Islet precursor cell (in vitro differentiated cells): ENCODE results near the gene SFPQ.
"Not testable (repeated sequence)": the region's sequence is repeated elsewhere in the genome, so short reads cannot be mapped to it uniquely, and the experiment has no call there.

ENCODE experiments used
- DNase-seq: peaks from one replicate; pipeline ENCODE4 v3.0.0-alpha.2; 2018

SFPQ gene, protein sequence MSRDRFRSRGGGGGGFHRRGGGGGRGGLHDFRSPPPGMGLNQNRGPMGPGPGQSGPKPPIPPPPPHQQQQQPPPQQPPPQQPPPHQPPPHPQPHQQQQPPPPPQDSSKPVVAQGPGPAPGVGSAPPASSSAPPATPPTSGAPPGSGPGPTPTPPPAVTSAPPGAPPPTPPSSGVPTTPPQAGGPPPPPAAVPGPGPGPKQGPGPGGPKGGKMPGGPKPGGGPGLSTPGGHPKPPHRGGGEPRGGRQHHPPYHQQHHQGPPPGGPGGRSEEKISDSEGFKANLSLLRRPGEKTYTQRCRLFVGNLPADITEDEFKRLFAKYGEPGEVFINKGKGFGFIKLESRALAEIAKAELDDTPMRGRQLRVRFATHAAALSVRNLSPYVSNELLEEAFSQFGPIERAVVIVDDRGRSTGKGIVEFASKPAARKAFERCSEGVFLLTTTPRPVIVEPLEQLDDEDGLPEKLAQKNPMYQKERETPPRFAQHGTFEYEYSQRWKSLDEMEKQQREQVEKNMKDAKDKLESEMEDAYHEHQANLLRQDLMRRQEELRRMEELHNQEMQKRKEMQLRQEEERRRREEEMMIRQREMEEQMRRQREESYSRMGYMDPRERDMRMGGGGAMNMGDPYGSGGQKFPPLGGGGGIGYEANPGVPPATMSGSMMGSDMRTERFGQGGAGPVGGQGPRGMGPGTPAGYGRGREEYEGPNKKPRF

DNA sequence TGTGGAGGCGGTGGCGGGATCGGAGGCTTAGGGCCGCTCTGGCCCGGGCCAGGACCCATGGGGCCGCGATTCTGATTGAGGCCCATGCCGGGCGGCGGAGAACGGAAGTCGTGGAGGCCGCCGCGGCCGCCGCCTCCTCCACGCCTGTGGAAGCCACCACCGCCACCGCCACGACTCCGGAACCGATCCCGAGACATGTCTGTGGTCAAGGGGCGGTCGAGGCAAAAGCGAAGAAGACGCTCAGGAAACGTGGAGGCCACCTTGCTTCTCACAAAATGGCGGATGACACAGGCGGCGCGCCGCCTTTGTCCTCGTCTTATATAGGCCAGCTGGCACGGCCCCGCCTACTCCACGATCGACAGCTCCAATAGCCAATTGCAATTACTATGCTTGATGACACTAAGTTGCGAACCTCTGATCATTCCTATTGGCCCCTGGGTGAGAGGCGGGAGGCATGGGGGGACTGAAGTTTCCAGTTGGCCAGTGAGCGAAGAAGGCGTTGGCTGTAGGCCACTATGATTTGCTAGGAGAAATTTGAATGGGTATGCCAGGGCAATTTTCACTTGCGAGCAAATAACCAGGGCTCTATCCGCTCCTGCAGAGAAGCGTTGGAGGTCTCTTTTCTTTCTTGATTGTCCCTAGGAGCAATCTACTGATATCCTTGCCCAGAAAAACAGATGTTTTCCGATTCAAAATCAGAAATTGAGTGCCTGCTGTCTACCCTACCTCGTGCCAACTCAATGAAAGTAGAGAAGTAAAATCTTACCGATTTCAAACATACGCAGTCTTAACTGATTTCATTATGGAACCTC lies at the start of gene SFPQ:
Gene SFPQ, minus strand, starts transcription at position 293 of the 812 bp plus-strand sequence. Its CDS starts 96 bp downstream, at position 197.
- DNase-seq = peak; percentile 99

GRCh38 chr1:35236772-35237171 lies 43.8 kb upstream of the SFPQ start:
- DNase-seq = not testable (repeated sequence)

GRCh38 chr1:35231287-35231686 lies 38.3 kb upstream of the SFPQ start:
- no peak for DNase-seq

DNA sequence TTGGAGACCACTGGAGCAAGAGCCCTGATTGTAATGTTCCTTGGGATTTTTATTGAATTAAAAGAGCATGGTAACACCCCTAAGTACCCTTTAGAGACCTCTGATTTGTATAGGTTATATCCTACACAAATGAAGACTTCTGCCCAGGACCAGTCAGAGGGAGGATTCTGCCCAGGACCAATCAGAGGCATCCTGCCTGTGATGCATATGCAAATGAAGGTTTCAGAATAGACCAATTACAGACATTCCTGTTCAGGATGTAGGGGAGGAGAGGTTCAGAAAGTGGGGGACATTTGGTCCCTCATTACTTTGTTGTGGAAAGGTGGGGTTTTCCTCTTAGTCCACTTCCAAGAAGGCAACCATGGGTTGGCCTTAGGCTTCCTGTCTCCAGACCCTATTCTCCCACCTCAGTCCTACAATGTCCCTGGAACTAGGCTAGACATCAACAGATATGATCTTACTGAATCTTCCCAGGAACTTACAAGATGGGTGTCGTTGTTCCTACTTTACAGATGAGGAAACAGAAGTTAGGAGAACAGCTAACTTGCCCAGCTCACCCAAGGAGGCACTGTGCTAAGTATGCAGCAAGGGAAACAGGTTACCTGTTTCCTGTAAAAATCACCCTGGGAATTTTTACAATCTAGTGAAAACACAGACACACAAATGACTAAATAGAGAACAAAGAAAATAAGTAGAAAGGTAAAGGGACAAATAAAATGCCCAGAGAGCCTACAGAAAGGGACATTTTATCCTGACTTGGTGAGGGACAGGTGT lies 36.8 kb upstream of the SFPQ start:
- DNase-seq = no peak

DNA sequence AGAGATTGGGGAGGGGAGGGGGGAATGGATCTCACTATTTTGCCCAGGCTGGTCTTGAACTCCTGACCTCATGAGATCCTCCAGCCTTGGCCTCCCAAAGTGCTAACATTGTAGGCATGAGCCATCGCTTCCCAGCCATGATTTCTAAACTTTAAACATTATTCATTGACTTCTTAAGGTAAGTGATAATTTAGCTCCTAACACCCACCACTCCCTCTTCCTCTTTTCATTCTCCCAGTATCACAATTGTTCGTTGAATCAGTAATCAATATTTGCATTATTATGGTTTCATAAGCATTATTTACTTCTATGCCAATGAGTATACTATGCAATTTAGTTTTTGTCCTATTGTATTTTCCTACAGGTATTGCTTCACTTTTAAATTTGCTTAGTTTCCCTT lies 33.6 kb upstream of the SFPQ start:
- no peak for DNase-seq

DNA sequence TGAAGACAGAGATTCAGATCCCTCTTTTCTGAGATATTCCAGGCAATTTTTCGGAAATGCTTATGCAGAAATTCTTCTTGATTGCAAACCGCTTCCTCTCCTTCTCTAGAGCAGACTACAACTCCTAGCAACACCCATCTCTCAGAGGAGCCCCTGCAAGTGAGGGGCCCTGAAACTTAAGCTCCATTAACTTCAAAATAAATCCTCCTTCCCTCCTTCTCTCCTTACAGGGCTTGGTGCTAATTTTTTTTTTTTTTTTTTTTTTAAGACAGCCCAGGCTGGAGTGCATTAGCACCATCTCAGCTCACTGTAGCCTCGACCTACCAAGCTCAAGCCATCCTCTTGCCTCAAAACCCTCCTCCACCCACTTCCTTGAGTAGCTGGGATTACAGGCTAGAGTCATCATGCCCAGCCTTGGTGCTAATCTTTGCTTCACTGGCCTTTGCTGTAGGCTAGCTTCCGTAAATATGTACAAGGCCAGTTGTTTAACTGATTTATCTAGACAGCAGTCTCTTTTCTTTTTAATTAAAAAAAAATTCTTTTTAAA lies 30.2 kb upstream of the SFPQ start:
- DNase-seq = no peak

- DNase-seq = no peak
Observed at GRCh38 chr1:35222322-35223083, 29.6 kb upstream of the SFPQ start.

- peak; percentile 67 for DNase-seq
Observed at GRCh38 chr1:35220976-35221375, 28.0 kb upstream of the SFPQ start.

GRCh38 chr1:35215346-35215745 lies 22.4 kb upstream of the SFPQ start:
- DNase-seq = no peak

- DNase-seq = no peak
Observed at GRCh38 chr1:35211120-35211414, 18.1 kb upstream of the SFPQ start.

- DNase-seq = peak; percentile 84
Observed at GRCh38 chr1:35210321-35211119, 17.6 kb upstream of the SFPQ start.

DNA sequence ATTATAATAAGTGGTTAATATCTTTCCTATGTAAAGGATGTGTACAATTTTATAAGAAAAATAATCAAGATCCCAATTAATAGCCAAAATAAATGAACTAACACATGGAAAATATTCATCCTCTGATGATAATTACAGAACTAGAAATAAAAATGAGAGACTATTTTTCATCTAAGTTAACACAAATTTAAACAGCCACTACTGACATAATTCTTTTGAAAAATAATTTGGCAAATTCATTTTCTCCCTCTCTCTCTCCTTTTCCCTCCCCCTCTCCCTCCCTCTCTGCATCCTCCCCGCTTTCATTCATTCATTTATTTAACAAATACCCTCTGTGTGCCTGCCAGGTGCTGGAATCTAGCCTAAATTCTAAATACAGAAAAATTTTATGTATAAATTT lies 10.3 kb upstream of the SFPQ start:
- no peak for DNase-seq

- peak; percentile 84 for DNase-seq
Observed at GRCh38 chr1:35202048-35202719, 9.2 kb upstream of the SFPQ start.

DNA sequence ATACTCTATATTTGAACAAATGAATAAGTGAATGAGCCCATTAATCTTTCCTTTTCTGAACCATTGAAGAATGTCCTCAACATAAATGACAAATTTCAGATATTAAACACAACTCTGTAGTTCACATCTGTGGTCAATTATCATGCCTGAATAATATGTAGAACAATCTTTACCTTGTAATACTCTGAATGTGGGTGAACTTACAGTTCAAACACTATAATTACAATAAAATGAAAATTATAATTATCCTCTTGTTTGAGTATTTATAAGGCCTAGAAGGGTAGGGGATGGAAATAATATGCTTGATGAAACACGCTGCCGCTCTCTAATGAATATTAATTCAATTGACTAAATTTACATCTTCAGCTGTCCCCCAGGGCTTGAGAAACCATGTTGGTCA lies 8.7 kb upstream of the SFPQ start:
- DNase-seq = no peak

DNA sequence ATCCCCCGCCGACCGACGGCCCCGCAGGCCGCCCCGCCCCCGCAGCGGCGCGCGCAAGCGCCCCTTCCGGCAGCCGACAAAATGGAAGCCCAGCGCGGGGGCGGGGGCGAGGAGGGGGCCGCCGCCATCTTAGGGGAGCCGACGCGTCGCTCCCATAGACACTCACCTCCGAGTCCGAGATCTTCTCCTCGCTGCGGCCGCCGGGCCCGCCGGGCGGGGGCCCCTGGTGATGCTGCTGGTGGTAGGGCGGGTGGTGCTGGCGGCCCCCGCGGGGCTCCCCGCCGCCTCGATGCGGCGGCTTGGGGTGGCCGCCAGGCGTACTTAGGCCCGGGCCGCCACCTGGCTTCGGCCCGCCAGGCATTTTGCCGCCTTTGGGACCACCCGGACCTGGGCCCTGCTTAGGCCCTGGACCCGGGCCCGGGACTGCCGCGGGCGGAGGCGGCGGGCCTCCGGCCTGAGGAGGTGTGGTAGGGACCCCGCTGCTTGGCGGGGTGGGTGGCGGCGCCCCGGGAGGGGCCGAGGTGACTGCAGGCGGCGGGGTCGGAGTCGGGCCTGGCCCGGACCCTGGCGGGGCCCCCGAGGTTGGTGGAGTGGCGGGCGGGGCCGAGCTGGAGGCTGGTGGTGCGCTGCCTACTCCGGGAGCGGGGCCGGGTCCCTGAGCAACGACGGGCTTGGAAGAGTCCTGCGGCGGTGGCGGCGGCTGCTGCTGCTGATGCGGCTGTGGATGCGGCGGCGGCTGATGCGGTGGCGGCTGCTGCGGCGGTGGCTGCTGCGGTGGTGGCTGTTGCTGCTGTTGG lies 691 bp downstream of the SFPQ start:
- DNase-seq = peak; percentile 80

- DNase-seq = no peak
Observed at GRCh38 chr1:35191429-35192055, 1.4 kb downstream of the SFPQ start.

DNA sequence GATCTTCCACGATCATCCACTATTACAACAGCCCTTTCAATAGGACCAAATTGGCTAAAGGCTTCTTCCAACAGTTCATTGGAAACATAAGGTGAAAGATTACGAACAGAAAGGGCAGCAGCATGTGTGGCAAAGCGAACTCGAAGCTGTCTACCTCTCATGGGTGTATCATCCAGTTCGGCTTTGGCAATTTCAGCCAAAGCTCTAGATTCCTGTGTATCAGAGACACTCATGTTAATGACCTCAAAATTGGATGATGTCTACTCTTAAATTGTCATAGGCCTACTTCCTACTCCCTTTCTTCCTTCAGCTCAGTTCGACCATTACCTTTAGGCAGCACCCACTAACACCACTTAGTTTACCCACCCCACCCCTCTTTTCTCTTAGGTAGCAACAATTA lies 2.2 kb downstream of the SFPQ start:
- no peak for DNase-seq

DNA sequence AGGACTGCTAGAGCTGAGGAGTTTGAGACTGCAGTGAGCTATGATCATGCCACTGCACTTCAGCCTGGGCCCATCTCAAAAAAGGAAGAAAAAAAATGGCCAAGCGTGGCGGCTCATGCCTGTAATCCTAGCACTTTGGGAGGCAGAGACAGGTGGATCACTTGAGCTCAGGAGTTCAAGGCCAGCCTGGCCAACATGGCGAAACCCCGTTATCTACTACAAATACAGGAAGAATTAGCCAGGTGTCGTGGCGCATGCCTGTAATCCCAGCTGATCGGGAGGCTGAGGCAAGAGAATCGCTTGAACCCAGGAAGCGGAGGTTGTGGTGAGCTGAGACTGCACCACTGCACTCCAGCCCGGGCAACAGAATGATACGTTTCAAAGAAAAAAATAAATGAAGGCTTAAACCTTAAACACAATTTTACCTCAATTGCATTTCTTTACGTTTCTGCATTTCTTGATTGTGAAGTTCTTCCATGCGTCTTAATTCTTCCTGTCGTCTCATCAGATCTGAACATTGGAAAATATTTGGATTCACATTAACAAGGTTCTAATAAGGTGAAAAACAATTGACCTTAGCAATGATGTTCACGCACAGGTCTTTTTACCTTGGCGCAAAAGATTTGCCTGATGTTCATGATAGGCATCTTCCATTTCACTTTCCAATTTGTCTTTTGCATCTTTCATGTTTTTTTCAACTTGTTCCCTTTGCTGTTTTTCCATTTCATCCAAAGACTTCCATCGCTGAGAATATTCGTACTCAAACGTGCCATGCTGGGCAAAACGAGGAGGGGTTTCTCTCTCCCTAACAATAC lies 4.2 kb downstream of the SFPQ start:
- DNase-seq = no peak
